Neuron (in vitro differentiated cells): ENCODE measurements around the gene DCAF8.

Source experiments
- H2AFZ ChIP-seq: one replicate; pipeline ENCODE4 v1.6.1; 2013; ENCODE audit warnings: low read depth, mild to moderate bottlenecking, inconsistent platforms, low read length, moderate library complexity
- H3K27me3 ChIP-seq: one replicate; pipeline ENCODE4 v1.6.1; 2013; ENCODE audit warnings: low read length; ENCODE audit not compliant: insufficient read depth
- H3K36me3 ChIP-seq: one replicate; pipeline ENCODE4 v1.6.1; 2013; ENCODE audit warnings: low read length; ENCODE audit not compliant: insufficient read depth
- H3K4me1 ChIP-seq: one replicate; pipeline ENCODE4 v1.6.1; 2013; ENCODE audit warnings: low read length; ENCODE audit not compliant: insufficient read depth
- H3K4me3 ChIP-seq: 2 replicates; pipeline ENCODE4 v1.5.1; 2013; ENCODE audit warnings: mild to moderate bottlenecking, low read length, moderate library complexity
- H3K9me3 ChIP-seq: one replicate; pipeline ENCODE4 v1.6.1; 2013; ENCODE audit warnings: low read length

Gene DCAF8

DNA sequence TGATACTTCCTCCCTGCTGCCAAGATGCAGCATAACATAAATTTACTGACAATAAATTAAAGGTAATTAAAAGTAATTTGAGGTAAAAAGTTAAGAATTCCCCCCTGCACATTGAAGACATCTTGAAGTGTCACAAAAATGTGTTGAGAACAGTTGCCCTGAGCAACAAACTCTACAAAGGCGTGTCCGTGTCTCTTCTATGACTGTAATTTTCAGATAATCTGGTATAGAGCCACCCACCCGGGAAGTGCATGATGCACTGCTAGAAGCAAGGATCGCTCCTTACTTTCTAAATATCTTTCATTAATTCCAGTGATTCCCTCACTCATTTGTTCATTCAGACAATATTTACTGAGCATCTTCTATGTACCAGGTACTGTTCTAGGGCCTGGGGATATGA lies 83.0 kb downstream of the DCAF8 start:
- Histone ChIP-seq H2AFZ (no peak overlapping the region), H3K36me3 (no peaks in the 10 kb centered on the region), H3K4me1 (no peaks in the 10 kb centered on the region), H3K4me3 (no peak overlapping the region), H3K27me3 (no peaks in the 10 kb centered on the region), H3K9me3 (peaks cover 2% of the 10 kb centered on the region)

DNA sequence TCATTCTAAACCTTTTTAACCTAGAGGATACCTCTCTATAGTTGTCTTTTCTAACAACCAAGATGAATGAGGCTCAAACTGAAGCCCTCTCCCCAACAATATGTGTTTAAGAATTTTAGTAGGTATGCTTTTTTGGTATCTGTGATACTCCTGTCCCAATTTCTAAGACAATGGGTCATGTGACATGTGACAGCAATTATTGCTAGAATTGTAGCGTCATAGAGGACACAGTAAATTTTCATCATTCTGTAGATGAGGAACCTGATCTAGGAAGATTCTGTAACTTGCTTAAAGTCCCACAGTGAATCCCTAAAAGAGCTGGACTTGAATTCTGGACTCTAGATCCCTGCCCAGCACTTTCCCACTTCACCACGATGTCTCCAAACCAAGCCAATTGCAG lies 83.6 kb downstream of the DCAF8 start:
- Histone ChIP-seq H3K36me3 (no peaks in the 10 kb centered on the region), H2AFZ (no peak overlapping the region), H3K27me3 (no peaks in the 10 kb centered on the region), H3K4me3 (no peak overlapping the region), H3K9me3 (peaks cover 2% of the 10 kb centered on the region), H3K4me1 (no peaks in the 10 kb centered on the region)

DNA sequence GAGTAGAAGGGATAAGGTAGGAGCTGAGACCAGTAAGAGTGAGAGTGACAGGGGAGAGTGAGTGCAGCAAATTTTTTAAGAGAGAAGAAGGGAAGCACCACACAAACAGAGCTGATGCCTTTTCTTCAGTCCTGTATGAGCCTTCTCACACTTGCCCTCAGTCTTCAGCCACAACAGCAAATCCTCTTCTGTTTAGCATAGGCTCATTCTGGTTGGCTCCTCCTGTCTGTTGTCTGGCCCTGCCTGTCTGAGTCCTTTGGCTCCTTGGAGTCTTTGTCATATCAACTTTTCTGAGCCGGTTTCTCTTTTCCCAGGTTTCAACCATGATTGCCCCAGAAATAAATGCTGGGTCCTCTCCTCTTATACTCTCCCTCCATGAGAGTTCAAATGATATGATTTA lies 84.7 kb downstream of the DCAF8 start:
- no peaks in the 10 kb centered on the region for H3K27me3 ChIP-seq
- peaks cover 2% of the 10 kb centered on the region for H3K9me3 ChIP-seq
- no peaks in the 10 kb centered on the region for H3K4me1 ChIP-seq
- no peaks in the 10 kb centered on the region for H3K36me3 ChIP-seq
- no peak overlapping the region for H3K4me3 ChIP-seq
- H2AFZ ChIP-seq = no peak overlapping the region

DNA sequence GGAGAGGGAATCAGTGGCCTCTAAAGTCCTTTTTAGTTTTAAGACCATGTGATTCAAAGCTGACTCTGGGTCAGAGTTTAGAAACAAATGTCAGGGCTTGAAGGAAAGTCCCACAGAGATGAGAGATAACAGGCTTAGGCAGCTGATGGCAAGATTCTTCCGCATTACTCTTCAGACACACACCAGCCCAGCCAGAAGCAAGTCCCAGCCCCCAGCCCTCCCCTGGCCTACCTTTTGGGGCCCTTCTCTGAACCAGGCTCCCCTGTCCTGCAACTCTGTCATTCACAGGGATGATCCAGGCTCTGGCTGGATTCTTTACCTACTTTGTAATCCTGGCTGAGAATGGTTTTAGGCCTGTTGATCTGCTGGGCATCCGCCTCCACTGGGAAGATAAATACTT lies 85.1 kb downstream of the DCAF8 start:
- H3K4me3 ChIP-seq = no peak overlapping the region
- H3K9me3 ChIP-seq = peaks cover 2% of the 10 kb centered on the region
- no peaks in the 10 kb centered on the region for H3K36me3 ChIP-seq
- H3K27me3 ChIP-seq = no peaks in the 10 kb centered on the region
- no peak overlapping the region for H2AFZ ChIP-seq
- H3K4me1 ChIP-seq = peaks cover 3% of the 10 kb centered on the region

DNA sequence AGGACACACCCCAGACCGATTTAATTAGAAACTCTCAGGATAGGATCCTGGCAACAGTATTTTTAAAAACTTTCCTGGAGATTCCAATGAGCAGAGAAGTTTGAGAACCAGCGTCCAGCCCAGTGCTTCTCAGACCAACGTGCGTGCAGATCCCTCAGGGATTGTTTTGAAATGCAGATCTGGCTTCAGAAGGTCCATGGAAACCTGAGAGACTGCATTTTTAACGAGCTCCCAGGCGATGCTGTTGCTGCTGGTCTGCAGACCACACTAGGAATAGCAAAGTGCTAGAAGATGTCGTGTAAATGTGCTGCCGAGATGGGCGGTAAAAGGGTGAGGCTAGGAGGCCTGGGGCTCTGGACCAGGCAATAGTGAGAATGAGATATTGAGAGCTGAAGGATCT lies 90.4 kb downstream of the DCAF8 start:
- Histone ChIP-seq H2AFZ (no peak overlapping the region), H3K9me3 (peaks cover 2% of the 10 kb centered on the region), H3K4me1 (peaks cover 40% of the 10 kb centered on the region), H3K27me3 (peaks cover 11% of the 10 kb centered on the region), H3K36me3 (no peaks in the 10 kb centered on the region), H3K4me3 (no peak overlapping the region)

DNA sequence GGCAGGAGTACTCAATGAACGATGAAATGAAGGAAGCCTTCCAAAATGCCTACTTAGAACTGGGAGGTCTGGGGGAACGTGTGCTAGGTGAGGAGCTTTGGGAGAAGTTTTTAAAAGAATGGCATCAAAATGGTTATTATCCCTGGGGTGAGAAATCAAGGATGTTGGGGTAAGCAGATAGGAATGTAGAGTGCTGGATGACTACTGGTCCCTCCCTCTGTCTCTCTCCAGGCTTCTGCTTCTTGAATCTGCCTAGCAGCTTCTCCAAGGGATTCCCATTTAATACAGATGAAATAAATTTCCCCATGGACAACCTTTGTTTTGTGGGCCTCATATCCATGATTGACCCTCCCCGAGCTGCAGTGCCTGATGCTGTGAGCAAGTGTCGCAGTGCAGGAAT lies 91.0 kb downstream of the DCAF8 start:
- Histone ChIP-seq H3K9me3 (peaks cover under 1% of the 10 kb centered on the region), H3K36me3 (no peaks in the 10 kb centered on the region), H2AFZ (no peak overlapping the region), H3K27me3 (peaks cover 11% of the 10 kb centered on the region), H3K4me1 (peaks cover 40% of the 10 kb centered on the region), H3K4me3 (no peak overlapping the region)

DNA sequence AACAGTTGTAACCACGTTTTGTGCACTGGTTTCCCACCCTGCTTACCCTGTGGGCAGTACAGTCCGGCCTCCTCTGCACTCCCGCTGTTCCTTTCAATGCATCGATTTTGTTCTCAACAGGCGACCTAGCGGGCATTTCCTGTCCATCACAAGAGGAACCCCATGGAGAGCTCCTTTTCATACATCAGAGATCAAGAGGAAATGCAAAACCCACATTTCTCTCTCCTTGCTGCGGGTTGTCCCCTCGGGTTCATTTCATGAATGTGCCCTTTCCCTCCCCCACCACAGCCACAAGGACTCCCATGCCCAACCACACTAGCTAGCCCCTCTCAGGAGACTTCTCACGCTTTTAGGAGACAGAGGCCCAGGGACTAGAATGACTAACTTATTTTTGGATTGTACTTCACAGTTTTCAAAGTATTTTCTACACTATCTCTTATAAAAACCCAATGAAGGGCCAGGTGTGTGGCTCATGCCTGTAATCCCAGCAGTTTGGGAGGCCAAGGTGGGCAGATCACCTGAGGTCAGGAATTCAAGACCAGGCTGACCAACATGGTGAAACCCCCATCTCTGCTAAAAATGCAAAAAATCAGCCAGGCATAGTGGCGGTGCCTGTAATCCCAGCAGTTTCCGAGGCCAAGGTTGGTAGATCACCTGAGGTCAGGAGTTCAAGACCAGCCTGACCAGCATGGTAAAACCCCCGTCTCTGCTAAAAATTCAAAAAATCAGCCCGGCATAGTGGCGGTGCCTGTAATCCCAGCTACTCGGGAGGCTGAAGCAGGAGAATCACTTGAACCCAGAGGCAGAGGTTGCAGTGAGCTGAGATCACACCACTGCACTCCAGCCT lies 92.6 kb downstream of the DCAF8 start:
- Histone ChIP-seq H3K27me3 (peaks cover 11% of the 10 kb centered on the region), H3K4me1 (peaks cover 40% of the 10 kb centered on the region), H2AFZ (no peak overlapping the region), H3K36me3 (no peaks in the 10 kb centered on the region), H3K4me3 (no peak overlapping the region), H3K9me3 (no peaks in the 10 kb centered on the region)

DNA sequence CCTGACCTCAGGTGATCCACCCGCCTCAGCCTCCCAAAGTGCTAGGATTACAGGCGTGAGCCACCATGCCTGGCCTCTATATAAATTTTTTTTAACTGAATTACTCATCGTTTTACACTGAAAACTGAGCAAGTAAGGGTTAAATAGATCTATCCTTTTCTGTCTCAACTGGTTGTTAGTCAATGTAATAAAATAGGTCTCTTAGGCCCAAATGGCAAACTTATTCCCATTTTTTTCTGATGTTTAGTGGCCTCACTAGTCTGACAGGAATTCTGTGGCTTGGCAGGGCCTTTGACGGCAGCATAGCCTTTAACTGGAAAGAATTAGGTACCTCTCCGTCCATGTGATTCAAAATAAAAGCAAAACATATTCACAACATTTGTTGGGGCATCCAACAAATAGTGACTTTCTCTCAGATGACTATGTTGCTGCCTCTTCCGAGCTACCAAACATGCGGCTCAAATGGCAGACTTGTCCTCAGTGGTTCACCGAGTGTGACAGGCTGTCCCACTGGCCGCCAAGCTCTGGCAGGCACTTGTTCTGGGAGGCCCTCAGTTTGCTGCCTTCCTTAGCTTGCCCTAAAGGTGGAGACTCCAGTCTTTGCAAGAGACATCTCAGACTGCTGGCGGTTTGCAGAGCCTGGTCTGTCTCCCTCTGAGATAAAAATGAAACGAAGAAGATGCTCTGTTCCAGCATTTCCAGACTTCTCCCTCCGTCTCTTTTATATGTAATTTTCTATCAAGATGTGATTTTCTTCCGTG lies 93.6 kb downstream of the DCAF8 start:
- no peak overlapping the region for H3K4me3 ChIP-seq

DNA sequence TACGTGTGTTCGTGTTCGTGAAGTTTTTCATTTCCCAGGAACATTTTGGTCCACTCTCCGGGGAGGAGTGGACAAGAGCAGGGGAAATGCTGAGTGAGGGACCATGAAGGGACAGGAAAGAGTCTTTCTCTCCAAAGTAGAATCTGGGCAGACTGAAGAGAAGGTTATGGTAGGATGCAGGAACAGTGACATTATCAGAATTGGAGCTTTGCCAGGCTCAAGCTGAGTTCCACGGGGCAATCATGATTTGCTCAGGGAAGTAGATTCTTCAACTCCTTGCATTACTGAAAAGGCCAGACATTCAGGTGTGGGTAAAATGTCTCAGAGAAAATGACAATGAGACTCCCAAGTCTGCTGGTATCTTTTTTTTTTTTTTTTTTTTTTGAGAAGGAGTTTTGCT lies 94.3 kb downstream of the DCAF8 start:
- Histone ChIP-seq H2AFZ (no peak overlapping the region), H3K36me3 (no peaks in the 10 kb centered on the region), H3K9me3 (no peaks in the 10 kb centered on the region), H3K27me3 (peaks cover 11% of the 10 kb centered on the region), H3K4me1 (peaks cover 40% of the 10 kb centered on the region), H3K4me3 (no peak overlapping the region)

More for the DNA sequence above, 93.6 kb downstream of the DCAF8 start:
- Histone ChIP-seq H3K4me1 (peaks cover 40% of the 10 kb centered on the region), H3K27me3 (peaks cover 11% of the 10 kb centered on the region), H3K9me3 (no peaks in the 10 kb centered on the region), H3K36me3 (no peaks in the 10 kb centered on the region), H2AFZ (no peak overlapping the region)

DNA sequence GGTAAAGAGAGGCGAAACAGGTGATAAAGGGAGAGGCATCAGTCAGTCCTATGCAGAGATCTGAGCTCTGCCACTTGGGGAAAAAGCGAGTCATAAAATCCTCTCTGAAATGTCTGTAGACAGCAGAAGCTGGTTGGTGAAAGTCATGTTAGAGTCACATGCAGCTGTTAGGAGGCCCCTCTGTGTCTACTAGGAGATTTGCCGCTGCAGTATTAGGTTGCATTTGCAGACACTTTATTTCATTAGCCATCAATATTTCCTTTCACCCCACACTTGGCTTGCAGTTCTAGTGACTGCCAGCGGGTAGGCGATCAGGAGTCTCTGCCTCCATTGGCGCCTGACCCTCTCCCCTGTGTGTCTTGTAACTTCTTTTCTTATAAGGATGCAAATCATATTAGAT lies 94.8 kb downstream of the DCAF8 start:
- no peaks in the 10 kb centered on the region for H3K36me3 ChIP-seq
- peaks cover 40% of the 10 kb centered on the region for H3K4me1 ChIP-seq
- peaks cover 11% of the 10 kb centered on the region for H3K27me3 ChIP-seq
- H3K4me3 ChIP-seq = no peak overlapping the region
- no peaks in the 10 kb centered on the region for H3K9me3 ChIP-seq
- no peak overlapping the region for H2AFZ ChIP-seq

DNA sequence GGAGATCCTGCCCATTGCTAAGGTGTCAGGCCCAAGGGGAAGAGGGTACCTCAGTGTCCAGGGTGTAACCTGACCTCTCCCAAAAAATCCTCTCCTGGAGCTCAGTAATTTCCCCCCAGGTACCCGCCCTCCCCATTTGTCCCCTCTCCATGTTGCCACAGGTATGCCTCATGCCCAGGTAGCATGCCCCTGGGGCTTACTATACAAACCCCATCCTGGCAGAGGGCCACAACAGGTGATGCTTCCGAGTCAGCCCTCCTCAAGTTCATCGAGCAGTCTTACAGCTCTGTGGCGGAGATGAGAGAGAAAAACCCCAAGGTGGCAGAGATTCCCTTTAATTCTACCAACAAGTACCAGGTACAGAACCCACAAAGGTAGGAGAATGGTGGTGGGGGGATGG lies 95.3 kb downstream of the DCAF8 start:
- Histone ChIP-seq H3K27me3 (peaks cover 11% of the 10 kb centered on the region), H2AFZ (no peak overlapping the region), H3K36me3 (no peaks in the 10 kb centered on the region), H3K9me3 (no peaks in the 10 kb centered on the region), H3K4me1 (peaks cover 35% of the 10 kb centered on the region), H3K4me3 (no peak overlapping the region)

DNA sequence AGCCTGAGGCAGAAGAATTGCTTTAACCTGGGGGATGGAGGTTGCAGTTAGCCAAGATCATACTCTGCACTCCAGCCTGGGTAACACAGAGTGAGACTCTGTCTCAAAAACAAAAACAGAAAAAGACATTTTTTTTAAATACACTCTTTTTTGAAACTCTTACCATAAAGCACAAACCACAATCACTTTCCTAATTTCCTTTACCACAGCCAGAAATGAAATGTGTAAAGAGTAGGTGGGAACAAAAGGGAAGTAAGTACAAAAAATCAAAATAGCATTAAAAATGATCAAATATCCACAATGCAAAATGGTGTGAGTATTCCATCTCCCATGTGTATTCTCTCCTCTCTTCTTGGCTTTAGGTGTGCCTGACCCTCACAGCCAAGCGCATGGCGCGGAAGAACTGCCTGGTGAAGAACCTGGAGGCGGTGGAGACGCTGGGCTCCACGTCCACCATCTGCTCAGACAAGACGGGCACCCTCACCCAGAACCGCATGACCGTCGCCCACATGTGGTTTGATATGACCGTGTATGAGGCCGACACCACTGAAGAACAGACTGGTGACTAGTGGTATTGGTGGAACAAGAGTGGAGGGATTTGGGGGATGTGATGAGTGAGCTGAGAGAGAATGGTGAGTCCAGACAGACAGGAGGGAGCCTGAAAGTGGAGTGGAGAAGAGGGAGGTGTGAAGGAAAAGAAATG lies 96.0 kb downstream of the DCAF8 start:
- Histone ChIP-seq H3K9me3 (no peaks in the 10 kb centered on the region), H3K27me3 (peaks cover 11% of the 10 kb centered on the region), H3K4me1 (peaks cover 28% of the 10 kb centered on the region), H3K4me3 (no peak overlapping the region), H3K36me3 (no peaks in the 10 kb centered on the region), H2AFZ (no peak overlapping the region)
